ENCODE results near the gene CRHR2.

- TF ChIP-seq CTCF (IDR thresholded peaks at IDR 0.05) (no peak), POLR2A (IDR thresholded peaks at IDR 0.05) (no peak)
Observed at GRCh38 chr7:30642789-30643188, 39.5 kb downstream of the CRHR2 start.

Measured in right lobe of liver (tissue), 4 donors.